IPS-11a (cell line): Measurements from ENCODE around the gene TMEM135.

ENCODE experiments used
- H3K4me3 ChIP-seq: one replicate; pipeline ENCODE4 v1.5.1; 2013; ENCODE audit warnings: low read depth, low read length, control low read depth

Gene TMEM135

GRCh38 chr11:87298155-87298554 is 260.4 kb downstream of the TMEM135 start:
- no peak overlapping the region for H3K4me3 ChIP-seq

GRCh38 chr11:87299041-87299481 is 261.3 kb downstream of the TMEM135 start:
- no peak overlapping the region for H3K4me3 ChIP-seq

DNA sequence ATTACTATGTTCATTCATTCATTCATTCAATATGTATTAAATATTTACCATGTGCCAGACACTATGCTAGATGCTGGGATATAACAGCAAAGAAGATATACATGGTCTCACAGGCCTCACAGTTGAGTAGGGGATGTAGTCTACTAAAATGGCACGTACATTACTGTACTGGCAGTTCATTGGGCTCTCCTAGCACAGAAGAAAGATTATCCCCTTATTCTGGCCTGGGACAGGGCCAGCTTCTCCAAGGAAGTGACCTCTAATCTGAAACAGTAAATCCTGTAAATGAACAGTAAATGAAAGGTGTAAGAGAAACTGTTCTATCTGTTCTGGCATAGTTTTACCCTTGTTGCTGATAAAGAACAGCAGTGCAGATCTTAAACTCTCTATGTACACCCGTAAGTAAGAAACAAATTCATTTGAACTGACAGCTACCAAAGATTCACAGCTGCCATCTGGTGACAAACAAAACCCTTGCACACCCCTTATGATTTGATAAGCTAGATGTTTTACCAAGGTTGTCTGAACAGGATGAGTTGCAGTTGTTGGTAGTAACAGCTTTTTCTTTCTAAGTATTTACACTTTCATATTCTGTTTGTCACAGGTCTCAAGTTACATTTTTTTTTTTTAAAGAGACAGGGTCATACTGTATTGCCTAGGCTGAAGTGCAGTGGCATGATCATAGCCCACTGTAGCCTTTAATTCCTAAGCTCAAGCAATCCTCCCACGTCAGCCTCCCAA is 263.1 kb downstream of the TMEM135 start:
- no peak overlapping the region for H3K4me3 ChIP-seq

DNA sequence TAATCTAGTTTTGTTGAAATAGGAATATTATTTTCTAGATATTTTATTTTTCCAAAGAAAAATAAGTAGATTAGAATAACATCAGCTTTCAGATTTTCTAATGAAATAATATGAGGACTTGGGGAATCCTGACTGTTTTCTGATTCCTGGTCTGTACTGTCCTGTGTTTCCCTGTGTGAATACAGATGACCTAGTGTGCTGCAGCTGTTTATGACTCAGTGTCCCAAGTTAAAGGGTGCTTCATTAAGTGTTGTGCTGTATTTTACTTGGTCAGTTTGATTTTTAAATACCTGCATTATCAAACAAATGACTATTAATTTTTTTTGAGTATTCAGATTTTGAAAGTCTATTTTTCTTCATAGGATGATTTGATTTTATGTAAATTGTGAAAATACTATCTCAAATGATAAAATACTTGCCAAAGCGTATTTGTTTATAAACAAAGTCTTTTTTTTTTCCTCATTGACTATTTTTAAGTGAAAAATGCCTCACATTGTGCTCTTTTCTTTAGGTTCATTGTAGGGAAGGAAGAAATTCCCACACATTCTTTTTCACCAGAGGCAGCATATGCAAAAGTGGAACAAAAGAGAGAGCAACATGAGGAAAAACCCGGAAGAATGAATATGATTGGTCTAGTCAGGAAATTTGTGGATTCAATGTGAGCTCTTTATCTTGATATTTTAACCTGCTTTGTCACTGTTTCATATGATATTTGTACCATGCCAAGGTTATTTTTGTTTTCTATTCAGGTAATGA is 264.2 kb downstream of the TMEM135 start:
- no peak overlapping the region for H3K4me3 ChIP-seq

DNA sequence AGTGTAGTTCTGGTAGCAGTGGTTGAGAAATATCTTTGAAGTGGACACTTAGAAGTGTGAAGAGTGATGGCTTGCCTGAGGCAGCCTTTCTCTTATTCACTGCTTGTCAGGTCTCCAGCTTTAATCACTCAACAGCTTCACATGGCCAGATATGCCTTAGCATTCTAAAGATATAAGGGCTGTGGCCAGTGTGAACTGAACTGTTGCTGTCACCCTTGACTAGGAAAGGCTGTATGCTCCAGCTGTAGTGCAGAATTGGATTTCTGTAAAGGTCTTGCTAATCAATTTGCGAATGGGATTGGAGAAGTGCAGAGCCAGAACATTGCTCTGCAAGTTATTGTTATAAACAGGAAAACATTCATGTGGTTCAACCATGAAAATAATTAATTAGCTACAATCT is 266.7 kb downstream of the TMEM135 start:
- H3K4me3 ChIP-seq: no peak overlapping the region

GRCh38 chr11:87306262-87306851 is 268.6 kb downstream of the TMEM135 start:
- no peak overlapping the region for H3K4me3 ChIP-seq

DNA sequence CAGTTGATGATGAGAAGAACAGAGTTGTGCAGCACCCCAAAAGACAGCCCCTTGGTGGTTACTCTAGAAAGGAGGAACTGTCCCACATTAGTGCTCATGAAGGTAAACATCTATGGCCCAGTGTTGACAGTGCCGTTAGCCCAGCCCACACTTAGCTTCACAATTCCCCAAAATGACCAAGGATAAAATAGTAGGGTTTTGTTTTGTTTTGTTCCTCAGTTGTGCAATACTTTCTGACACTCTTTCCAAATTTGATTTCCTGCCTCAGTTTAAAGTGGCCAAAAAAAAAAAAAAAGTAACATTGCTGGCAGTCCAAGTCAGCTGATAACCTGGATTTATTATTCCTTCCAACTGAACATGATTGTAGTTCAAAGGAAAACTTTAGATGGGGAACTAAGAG is 269.4 kb downstream of the TMEM135 start:
- H3K4me3 ChIP-seq: no peak overlapping the region

- no peak overlapping the region for H3K4me3 ChIP-seq
Observed at GRCh38 chr11:87315229-87315628, 277.5 kb downstream of the TMEM135 start.

DNA sequence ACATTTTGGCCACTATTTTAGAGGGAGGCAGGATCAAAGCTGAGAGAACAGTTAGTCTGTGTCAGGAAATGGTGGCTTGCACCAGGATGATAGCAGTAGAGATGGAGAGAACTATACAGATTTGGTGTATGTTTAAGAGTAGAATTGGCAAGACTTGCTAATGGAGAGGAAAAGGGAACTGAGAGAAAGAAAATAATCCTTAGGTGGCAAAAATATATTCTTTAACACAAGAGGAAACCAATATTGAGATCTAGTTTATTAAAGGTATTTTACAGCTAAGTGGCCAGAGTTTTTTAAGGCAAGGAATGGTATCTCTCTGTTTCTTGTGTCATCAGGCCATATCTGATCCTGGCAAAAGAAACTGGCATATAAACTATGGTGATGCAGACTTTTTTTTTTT is 278.8 kb downstream of the TMEM135 start:
- H3K4me3 ChIP-seq: no peak overlapping the region

GRCh38 chr11:87317441-87317840 is 279.7 kb downstream of the TMEM135 start:
- H3K4me3 ChIP-seq: no peak overlapping the region

DNA sequence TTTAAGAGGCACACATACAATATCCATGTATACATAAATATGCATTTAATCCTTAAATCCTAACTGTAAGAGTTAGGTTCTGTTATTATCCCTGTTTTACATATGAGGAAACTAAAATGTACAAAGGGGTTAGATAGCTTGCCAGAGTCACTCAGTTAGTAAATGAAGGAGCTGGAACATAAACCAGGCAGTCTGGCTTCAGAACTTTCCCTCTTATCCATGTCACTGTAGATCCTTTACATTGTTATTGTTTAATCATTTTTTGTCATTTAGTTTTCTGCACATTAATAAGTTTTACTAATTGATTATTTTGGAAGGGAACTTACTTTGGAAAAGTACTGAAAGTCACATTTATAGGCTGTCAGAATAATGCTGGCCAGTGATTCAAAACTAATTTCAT is 282.4 kb downstream of the TMEM135 start:
- no peak overlapping the region for H3K4me3 ChIP-seq

DNA sequence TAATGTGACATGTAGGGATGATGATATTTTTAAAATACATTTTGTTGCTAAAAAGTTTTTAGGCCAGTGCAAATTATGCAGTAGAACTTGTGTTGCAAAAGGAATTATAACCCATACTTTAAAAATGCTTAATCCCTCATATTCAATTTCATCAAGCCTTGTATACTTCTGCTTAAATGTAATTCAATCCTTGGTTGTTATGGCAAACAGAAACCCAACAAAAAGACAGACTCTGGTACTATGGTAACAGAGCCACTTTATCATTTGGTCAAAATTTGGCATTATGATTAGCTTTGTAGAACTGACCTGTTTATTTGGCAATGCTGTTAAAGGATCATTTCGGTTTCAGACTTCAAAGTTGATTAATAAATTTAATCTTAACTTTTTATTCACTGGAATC is 284.8 kb downstream of the TMEM135 start:
- H3K4me3 ChIP-seq: no peak overlapping the region

DNA sequence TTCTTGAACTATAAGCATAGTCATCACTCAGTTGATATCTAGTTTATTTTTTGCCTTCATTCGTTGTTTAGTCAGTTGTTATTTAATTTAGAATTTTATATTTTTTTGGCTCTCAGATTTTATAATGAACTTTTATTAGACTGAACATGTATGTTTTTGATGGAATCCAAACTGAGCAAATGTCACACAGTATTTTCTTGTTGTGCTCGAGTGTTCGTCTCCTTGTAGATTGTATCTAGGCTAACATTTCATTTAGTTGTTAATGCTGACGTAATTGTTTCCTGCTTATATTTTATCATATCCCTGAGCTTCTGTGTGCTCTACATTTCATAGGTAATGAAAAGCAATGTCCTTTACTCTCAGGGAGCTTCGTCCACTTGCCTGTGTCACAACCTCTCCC is 286.2 kb downstream of the TMEM135 start:
- no peak overlapping the region for H3K4me3 ChIP-seq

- H3K4me3 ChIP-seq: no peak overlapping the region
Observed at GRCh38 chr11:87324817-87325489, 287.2 kb downstream of the TMEM135 start.

- no peak overlapping the region for H3K4me3 ChIP-seq
Observed at GRCh38 chr11:87325490-87325872, 287.7 kb downstream of the TMEM135 start.

DNA sequence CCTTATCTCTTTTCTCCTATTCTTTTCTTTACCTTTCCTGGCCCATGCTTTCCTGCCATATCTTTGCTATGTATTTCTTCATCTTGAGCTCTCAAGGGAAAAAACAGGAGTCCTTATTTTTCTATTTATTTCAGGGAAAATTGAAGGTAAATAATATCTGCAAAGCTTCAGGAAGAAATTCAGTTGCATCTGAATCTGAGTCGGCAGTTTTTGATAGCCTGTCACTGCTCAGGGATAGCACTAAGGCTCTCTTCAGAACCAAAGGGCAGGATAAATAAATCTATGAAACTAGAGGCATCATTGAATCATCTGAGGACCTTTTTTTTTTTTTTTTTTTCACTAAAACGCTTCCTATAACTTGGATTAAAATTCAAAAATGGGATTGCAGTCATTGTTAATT is 288.9 kb downstream of the TMEM135 start:
- H3K4me3 ChIP-seq: no peak overlapping the region

DNA sequence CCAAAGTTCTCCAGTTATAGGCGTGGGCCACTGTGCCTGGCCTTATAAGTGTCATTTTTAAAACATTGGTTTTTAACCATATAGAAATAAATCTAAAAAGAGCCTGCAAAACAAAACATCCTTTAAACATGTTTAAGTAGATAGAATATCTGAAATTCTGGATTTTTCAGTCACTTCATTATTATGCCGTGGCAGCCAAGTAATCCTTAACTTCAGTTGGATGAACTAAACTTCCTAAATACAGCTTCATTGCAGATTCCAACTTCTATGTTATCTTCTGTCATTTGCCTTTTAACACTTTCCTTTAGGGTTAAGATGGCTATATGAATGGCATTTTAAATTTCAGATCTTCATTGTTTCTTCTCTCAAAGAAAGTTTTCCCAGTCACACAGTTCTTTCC is 291.4 kb downstream of the TMEM135 start:
- H3K4me3 ChIP-seq: no peak overlapping the region

DNA sequence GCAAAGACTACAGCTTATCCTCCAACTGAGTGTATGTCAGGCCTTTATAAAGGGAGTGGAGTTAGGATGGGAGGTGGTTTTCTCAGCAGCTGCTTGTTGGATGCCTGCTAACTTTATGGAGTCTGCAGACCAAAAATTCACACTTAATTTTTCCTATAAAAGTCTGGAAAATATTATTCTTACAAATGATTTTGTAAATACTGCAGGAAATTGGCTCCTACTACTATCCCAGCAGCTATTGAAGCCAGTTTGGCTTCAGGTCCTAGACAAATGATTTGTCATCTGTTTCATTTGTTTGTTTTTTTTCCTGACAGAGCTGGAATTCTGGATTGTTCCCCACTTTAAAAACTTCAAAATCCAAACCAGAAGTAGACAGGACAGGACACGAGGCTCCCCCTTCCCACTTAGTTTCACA is 292.5 kb downstream of the TMEM135 start:
- no peak overlapping the region for H3K4me3 ChIP-seq

DNA sequence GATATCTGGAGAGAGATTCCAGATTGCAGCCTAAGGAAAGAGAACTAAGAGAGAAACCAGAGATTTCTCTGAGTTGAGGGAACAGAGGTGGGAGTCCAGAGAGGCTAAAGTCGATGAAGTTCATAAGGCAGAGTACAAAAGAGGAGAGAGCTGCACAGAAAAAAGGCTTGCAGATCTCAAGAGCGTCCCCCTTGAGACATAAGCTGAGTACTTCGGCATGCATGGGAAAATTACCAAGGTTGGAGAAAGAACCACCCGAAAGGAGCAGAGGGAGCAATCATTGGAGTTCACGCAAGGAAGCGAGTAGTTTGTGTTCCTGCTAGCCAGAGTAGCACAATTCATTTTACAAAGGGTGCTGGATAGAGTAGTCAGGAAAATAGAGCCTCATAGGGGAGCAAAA is 293.5 kb downstream of the TMEM135 start:
- no peak overlapping the region for H3K4me3 ChIP-seq

DNA sequence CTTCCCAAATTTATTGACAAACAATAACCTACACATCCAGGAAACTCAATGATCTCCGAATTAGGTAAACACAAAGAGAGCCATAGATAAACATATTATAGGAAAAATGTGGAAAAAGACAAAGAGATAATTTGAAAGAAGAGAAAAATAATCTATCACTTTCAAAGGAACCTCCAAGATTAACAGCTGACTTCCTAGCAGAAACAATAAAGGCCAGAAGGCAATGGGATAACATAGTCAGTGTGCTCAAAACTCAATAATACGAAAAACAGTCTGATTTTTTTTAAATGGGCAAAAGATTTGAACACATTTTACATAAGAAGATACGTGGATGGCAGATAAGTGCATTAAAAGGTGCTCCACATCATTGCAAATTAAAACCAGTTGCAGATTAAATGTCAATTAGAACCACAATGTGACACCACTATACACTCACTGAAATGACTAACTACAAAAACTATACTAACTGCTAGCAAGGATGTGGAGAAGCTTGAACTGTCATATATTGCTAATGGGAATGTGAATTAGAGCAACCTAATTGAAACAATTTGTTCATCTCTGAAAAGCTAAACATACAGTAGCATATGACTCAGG is 300.4 kb downstream of the TMEM135 start:
- H3K4me3 ChIP-seq: no peak overlapping the region

DNA sequence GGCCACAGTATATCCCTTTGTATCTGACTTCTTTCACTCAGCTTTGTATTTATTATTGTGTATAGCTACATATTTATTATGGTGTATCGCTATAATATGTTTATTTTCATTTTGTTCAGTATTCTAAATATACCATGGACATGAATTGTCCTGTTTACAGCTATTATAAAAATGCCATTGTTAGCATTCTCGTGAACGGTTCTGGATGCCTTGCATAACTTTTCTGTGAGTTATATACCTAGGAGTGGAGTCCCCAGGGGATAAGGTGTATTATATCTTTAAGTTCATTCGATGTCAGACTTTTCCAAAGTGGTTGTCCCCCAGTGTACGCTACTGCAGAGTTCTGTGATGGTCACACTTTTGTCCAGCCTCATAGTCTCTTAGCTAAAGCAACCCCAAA is 301.7 kb downstream of the TMEM135 start:
- no peak overlapping the region for H3K4me3 ChIP-seq
